Upper lobe of left lung (tissue), 6 donors: ENCODE results near the gene SNX4. TPM values are rescaled to one million over a fixed set of nuclear protein-coding genes. Genes with fewer than 3 reads are reported as not detected.

Experiments
- ATAC-seq, 2 donors: fragments of 200-7000 bp; cut with Tn5 transposase; one replicate each; pipeline ENCODE4 v1.9.1; 2022; ENCODE audit warnings: mild to moderate bottlenecking in 2 of 2, moderate library complexity in 2 of 2; ENCODE audit not compliant: low FRiP score in 2 of 2
- DNase-seq, 2 donors: peaks; one replicate each; pipeline ENCODE4 v3.0.0-alpha.2; 2019 to 2020
- H3K27ac ChIP-seq, 4 donors: fragments of 200-600 bp; sonication (generic); one replicate each; pipeline ENCODE4 v1.5.1; 2016 to 2019
- H3K27me3 ChIP-seq, 4 donors: fragments of 200-600 bp; sonication (generic); one replicate each; pipeline ENCODE4 v1.5.1; 2017 to 2019
- H3K36me3 ChIP-seq, 4 donors: fragments of 200-600 bp; sonication (generic); one replicate each; pipeline ENCODE4 v1.5.1; 2016 to 2019
- H3K4me1 ChIP-seq, 4 donors: fragments of 200-600 bp; sonication (generic); one replicate each; pipeline ENCODE4 v1.5.1; 2018 to 2019
- H3K4me3 ChIP-seq, 4 donors: fragments of 200-600 bp; sonication (generic); one replicate each; pipeline ENCODE4 v1.5.1; 2017 to 2019; ENCODE audit warnings: mild to moderate bottlenecking in 2 of 4, moderate library complexity in 1 of 4
- H3K9me3 ChIP-seq, 4 donors: fragments of 200-600 bp; sonication (generic); one replicate each; pipeline ENCODE4 v1.5.1; 2018 to 2019
- CTCF ChIP-seq, 6 experiments: fragments of 450-650 bp in 4 of 6; fragments of 200-600 bp in 2 of 6; sonication (generic) in 2 of 6; IDR thresholded peaks; one replicate each; pipeline ENCODE4 v1.5.1; 2016 to 2019; ENCODE audit warnings: antibody characterized with exemption in 6 of 6
- EP300 ChIP-seq, 4 donors: sonication (generic); formaldehyde crosslinking; IDR thresholded peaks; one replicate each; pipeline ENCODE4 v1.5.1; 2017; ENCODE audit warnings: antibody characterized with exemption in 4 of 4, control low read depth in 2 of 4
- POLR2A ChIP-seq, 4 donors: fragments of 450-650 bp; IDR thresholded peaks; one replicate each; pipeline ENCODE4 v1.5.1; 2016 to 2017; ENCODE audit warnings: antibody characterized with exemption in 4 of 4, mild to moderate bottlenecking in 2 of 4
- POLR2AphosphoS5 ChIP-seq, 2 donors: sonication (generic); formaldehyde crosslinking; IDR thresholded peaks; one replicate each; pipeline ENCODE4 v1.5.1; 2017; ENCODE audit warnings: antibody characterized with exemption in 2 of 2
- WGBS, 2 donors: methylation state at CpG; one replicate each; pipeline ENCODE4 v1.1.5; 2017 to 2018; 5-methylcytosine and 5-hydroxymethylcytosine counted together
- small RNA-seq, 4 donors: library from RNA; depleted of rRNA; stranded (forward); fragments of <200 nt; gene quantifications; one replicate each; pipeline ENCODE3, GENCODE V24; 2016
- total RNA-seq, 6 donors: library from RNA; depleted of rRNA in 4 of 6; stranded (reverse); fragments of >200 nt in 4 of 6; gene quantifications; one replicate each; pipeline versions ENCODE4 v1.1.0 to v1.2.1, GENCODE V29; 2016 to 2021
- donor health status: DM: no; HTN: no; CAD: no; lungs with moderate emphysema.
- donor health status: DM: no; HTN: yes; CAD: no; lungs with severe emphysema.

SNX4 gene
- total RNA-seq, 6 donors from 2014 or later = 31.1 to 72.4 (median 41.8) TPM

GRCh38 chr3:125403789-125404188, 116.2 kb downstream of the SNX4 start:
- Histone ChIP-seq H3K27ac (no peak overlapping the region), H3K36me3 (no peaks in the 10 kb centered on the region), H3K9me3 (no peaks in the 10 kb centered on the region), H3K27me3 (no peaks in the 10 kb centered on the region), H3K4me1 (no peaks in the 10 kb centered on the region), H3K4me3 (no peak overlapping the region)
- no peak for DNase-seq
- no peak for TF ChIP-seq EP300 (IDR thresholded peaks at IDR 0.05)
- no peak for TF ChIP-seq POLR2AphosphoS5 (IDR thresholded peaks at IDR 0.05)
- TF ChIP-seq CTCF (IDR thresholded peaks at IDR 0.05) = no peak
- no peak for ATAC-seq
- 68 to 86% methylated on average over 2 of the region's 2 CpGs for WGBS, 2 donors

GRCh38 chr3:125402639-125403038, 117.4 kb downstream of the SNX4 start:
- H3K4me1 ChIP-seq = no peaks in the 10 kb centered on the region
- H3K27me3 ChIP-seq = no peaks in the 10 kb centered on the region
- no peaks in the 10 kb centered on the region for H3K36me3 ChIP-seq
- ATAC-seq = no peak
- DNase-seq = no peak
- no peak overlapping the region for H3K4me3 ChIP-seq
- H3K27ac ChIP-seq = no peak overlapping the region
- 94 to 96% methylated on average over 2 of the region's 2 CpGs for WGBS, 2 donors
- no peaks in the 10 kb centered on the region for H3K9me3 ChIP-seq
- TF ChIP-seq POLR2A (IDR thresholded peaks at IDR 0.05) (no peak), CTCF (IDR thresholded peaks at IDR 0.05) (no peak), EP300 (IDR thresholded peaks at IDR 0.05) (no peak), POLR2AphosphoS5 (IDR thresholded peaks at IDR 0.05) (no peak)

GRCh38 chr3:125401402-125401801, 118.6 kb downstream of the SNX4 start:
- H3K27me3 ChIP-seq = no peaks in the 10 kb centered on the region
- no peak overlapping the region for H3K27ac ChIP-seq
- 56 to 78% methylated on average over 1 of the region's 1 CpG for WGBS, 2 donors
- no peak overlapping the region for H3K4me3 ChIP-seq
- H3K9me3 ChIP-seq = no peaks in the 10 kb centered on the region
- ATAC-seq (no peak), DNase-seq (no peak)
- TF ChIP-seq CTCF (IDR thresholded peaks at IDR 0.05) = no peak
- TF ChIP-seq POLR2A (IDR thresholded peaks at IDR 0.05) = no peak
- no peak for TF ChIP-seq EP300 (IDR thresholded peaks at IDR 0.05)
- TF ChIP-seq POLR2AphosphoS5 (IDR thresholded peaks at IDR 0.05) = no peak
- no peaks in the 10 kb centered on the region for H3K36me3 ChIP-seq
- H3K4me1 ChIP-seq = no peaks in the 10 kb centered on the region

GRCh38 chr3:125398952-125399351, 121.0 kb downstream of the SNX4 start:
- Histone ChIP-seq H3K27me3 (no peaks in the 10 kb centered on the region), H3K4me3 (no peak overlapping the region), H3K27ac (no peak overlapping the region), H3K9me3 (no peaks in the 10 kb centered on the region), H3K36me3 (no peaks in the 10 kb centered on the region), H3K4me1 (no peaks in the 10 kb centered on the region)
- WGBS, 2 donors = 32 to 33% methylated on average over 1 of the region's 1 CpG
- ATAC-seq (no peak), DNase-seq (no peak)
- TF ChIP-seq EP300 (IDR thresholded peaks at IDR 0.05) = no peak
- TF ChIP-seq CTCF (IDR thresholded peaks at IDR 0.05) = no peak
- no peak for TF ChIP-seq POLR2AphosphoS5 (IDR thresholded peaks at IDR 0.05)
- no peak for TF ChIP-seq POLR2A (IDR thresholded peaks at IDR 0.05)

Small RNA genes lying within 50 kb of the gene (small RNA-seq; reads per million reads assigned to genes)
- gene RF00019 = 0 reads per million in 4 donors

Other genes with a start within 250 kb of the SNX4 start
- gene ZNF148, start 144.9 kb downstream of the SNX4 start, total RNA-seq = 10 to 100 TPM; 24.5 to 42.9 (median 32.8) TPM
- 10 to 100 TPM; 11.5 to 26.1 (median 21.9) TPM for gene OSBPL11, start 75.3 kb upstream of the SNX4 start, total RNA-seq